ENCODE measurements around the gene PCNX2. TPM values are rescaled to one million over a fixed set of nuclear protein-coding genes. Genes with fewer than 3 reads are reported as not detected.

The PCNX2 gene
- total and polyA plus RNA-seq, 2 experiments from 2014 or later = 42.9 to 88.3 TPM

DNA sequence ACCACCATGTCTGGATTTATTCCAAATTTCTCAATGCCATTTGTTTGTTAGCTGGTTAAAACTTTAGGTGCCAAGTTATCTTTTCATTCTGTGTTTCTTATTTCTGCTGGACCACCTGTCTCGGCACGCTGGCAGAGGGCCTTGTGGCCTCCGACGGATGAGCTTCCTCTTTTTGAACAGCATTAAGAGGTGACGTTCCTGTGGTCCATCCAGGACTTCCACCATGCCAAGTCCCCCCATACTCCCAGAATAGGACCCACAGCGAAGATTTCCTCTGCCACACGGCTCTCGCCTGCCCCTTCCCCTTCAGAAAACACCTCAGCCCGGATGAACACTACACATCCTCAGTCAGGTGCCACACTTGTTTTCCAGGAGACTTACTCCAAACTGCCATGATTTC lies 271.3 kb downstream of the PCNX2 start:
- ATAC-seq = no peak
- TF ChIP-seq ZNF331 (CRISPR knock-in tag; IDR thresholded peaks at IDR 0.05; ENCODE audit: low read depth) (no peak), CREB1 (CRISPR knock-in tag; IDR thresholded peaks at IDR 0.05; ENCODE audit: low read depth) (no peak), ZNF114 (CRISPR knock-in tag; IDR thresholded peaks at IDR 0.05) (no peak), POLR2AphosphoS5 (IDR thresholded peaks at IDR 0.05; ENCODE audit: low read depth) (no peak), EZH2phosphoT487 (IDR thresholded peaks at IDR 0.05; ENCODE audit: unreplicated experiment) (no peak), JUNB (IDR thresholded peaks at IDR 0.05; ENCODE audit: unreplicated experiment) (no peak), STAT1 (IDR thresholded peaks at IDR 0.05; ENCODE audit: unreplicated experiment) (no peak), EZH2 (IDR thresholded peaks at IDR 0.05; ENCODE audit: low read depth, unreplicated experiment) (no peak), NANOG (IDR thresholded peaks at IDR 0.05; ENCODE audit: borderline replicate concordance) (no peak)
- TF ChIP-seq, protein P1, sequence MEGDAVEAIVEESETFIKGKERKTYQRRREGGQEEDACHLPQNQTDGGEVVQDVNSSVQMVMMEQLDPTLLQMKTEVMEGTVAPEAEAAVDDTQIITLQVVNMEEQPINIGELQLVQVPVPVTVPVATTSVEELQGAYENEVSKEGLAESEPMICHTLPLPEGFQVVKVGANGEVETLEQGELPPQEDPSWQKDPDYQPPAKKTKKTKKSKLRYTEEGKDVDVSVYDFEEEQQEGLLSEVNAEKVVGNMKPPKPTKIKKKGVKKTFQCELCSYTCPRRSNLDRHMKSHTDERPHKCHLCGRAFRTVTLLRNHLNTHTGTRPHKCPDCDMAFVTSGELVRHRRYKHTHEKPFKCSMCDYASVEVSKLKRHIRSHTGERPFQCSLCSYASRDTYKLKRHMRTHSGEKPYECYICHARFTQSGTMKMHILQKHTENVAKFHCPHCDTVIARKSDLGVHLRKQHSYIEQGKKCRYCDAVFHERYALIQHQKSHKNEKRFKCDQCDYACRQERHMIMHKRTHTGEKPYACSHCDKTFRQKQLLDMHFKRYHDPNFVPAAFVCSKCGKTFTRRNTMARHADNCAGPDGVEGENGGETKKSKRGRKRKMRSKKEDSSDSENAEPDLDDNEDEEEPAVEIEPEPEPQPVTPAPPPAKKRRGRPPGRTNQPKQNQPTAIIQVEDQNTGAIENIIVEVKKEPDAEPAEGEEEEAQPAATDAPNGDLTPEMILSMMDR (conservative IDR thresholded peaks at IDR 0.05; ENCODE audit: low read depth in 2 of 2) = no peak
- TF ChIP-seq, protein P2, sequence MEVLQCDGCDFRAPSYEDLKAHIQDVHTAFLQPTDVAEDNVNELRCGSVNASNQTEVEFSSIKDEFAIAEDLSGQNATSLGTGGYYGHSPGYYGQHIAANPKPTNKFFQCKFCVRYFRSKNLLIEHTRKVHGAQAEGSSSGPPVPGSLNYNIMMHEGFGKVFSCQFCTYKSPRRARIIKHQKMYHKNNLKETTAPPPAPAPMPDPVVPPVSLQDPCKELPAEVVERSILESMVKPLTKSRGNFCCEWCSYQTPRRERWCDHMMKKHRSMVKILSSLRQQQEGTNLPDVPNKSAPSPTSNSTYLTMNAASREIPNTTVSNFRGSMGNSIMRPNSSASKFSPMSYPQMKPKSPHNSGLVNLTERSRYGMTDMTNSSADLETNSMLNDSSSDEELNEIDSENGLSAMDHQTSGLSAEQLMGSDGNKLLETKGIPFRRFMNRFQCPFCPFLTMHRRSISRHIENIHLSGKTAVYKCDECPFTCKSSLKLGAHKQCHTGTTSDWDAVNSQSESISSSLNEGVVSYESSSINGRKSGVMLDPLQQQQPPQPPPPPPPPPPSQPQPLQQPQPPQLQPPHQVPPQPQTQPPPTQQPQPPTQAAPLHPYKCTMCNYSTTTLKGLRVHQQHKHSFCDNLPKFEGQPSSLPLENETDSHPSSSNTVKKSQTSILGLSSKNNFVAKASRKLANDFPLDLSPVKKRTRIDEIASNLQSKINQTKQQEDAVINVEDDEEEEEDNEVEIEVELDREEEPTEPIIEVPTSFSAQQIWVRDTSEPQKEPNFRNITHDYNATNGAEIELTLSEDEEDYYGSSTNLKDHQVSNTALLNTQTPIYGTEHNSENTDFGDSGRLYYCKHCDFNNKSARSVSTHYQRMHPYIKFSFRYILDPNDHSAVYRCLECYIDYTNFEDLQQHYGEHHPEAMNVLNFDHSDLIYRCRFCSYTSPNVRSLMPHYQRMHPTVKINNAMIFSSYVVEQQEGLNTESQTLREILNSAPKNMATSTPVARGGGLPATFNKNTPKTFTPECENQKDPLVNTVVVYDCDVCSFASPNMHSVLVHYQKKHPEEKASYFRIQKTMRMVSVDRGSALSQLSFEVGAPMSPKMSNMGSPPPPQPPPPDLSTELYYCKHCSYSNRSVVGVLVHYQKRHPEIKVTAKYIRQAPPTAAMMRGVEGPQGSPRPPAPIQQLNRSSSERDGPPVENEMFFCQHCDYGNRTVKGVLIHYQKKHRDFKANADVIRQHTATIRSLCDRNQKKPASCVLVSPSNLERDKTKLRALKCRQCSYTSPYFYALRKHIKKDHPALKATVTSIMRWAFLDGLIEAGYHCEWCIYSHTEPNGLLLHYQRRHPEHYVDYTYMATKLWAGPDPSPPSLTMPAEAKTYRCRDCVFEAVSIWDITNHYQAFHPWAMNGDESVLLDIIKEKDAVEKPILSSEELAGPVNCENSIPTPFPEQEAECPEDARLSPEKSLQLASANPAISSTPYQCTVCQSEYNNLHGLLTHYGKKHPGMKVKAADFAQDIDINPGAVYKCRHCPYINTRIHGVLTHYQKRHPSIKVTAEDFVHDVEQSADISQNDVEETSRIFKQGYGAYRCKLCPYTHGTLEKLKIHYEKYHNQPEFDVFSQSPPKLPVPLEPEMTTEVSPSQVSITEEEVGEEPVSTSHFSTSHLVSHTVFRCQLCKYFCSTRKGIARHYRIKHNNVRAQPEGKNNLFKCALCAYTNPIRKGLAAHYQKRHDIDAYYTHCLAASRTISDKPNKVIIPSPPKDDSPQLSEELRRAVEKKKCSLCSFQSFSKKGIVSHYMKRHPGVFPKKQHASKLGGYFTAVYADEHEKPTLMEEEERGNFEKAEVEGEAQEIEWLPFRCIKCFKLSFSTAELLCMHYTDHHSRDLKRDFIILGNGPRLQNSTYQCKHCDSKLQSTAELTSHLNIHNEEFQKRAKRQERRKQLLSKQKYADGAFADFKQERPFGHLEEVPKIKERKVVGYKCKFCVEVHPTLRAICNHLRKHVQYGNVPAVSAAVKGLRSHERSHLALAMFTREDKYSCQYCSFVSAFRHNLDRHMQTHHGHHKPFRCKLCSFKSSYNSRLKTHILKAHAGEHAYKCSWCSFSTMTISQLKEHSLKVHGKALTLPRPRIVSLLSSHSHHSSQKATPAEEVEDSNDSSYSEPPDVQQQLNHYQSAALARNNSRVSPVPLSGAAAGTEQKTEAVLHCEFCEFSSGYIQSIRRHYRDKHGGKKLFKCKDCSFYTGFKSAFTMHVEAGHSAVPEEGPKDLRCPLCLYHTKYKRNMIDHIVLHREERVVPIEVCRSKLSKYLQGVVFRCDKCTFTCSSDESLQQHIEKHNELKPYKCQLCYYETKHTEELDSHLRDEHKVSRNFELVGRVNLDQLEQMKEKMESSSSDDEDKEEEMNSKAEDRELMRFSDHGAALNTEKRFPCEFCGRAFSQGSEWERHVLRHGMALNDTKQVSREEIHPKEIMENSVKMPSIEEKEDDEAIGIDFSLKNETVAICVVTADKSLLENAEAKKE (CRISPR knock-in tag; IDR thresholded peaks at IDR 0.05) = no peak
- TF ChIP-seq, protein P3, sequence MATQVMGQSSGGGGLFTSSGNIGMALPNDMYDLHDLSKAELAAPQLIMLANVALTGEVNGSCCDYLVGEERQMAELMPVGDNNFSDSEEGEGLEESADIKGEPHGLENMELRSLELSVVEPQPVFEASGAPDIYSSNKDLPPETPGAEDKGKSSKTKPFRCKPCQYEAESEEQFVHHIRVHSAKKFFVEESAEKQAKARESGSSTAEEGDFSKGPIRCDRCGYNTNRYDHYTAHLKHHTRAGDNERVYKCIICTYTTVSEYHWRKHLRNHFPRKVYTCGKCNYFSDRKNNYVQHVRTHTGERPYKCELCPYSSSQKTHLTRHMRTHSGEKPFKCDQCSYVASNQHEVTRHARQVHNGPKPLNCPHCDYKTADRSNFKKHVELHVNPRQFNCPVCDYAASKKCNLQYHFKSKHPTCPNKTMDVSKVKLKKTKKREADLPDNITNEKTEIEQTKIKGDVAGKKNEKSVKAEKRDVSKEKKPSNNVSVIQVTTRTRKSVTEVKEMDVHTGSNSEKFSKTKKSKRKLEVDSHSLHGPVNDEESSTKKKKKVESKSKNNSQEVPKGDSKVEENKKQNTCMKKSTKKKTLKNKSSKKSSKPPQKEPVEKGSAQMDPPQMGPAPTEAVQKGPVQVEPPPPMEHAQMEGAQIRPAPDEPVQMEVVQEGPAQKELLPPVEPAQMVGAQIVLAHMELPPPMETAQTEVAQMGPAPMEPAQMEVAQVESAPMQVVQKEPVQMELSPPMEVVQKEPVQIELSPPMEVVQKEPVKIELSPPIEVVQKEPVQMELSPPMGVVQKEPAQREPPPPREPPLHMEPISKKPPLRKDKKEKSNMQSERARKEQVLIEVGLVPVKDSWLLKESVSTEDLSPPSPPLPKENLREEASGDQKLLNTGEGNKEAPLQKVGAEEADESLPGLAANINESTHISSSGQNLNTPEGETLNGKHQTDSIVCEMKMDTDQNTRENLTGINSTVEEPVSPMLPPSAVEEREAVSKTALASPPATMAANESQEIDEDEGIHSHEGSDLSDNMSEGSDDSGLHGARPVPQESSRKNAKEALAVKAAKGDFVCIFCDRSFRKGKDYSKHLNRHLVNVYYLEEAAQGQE (IDR thresholded peaks at IDR 0.05; ENCODE audit: unreplicated experiment) = no peak
- TF ChIP-seq, protein P4, sequence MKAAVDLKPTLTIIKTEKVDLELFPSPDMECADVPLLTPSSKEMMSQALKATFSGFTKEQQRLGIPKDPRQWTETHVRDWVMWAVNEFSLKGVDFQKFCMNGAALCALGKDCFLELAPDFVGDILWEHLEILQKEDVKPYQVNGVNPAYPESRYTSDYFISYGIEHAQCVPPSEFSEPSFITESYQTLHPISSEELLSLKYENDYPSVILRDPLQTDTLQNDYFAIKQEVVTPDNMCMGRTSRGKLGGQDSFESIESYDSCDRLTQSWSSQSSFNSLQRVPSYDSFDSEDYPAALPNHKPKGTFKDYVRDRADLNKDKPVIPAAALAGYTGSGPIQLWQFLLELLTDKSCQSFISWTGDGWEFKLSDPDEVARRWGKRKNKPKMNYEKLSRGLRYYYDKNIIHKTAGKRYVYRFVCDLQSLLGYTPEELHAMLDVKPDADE (IDR thresholded peaks at IDR 0.05) = no peak

More for the DNA sequence above, 271.3 kb downstream of the PCNX2 start:
- no peaks in the 10 kb centered on the region for H3K9me2 ChIP-seq (ENCODE audit: insufficient read depth)
- no peaks in the 10 kb centered on the region; the same call in 1 of the 2 replicates for H3K36me3 ChIP-seq (ENCODE audit: insufficient read depth)
- 0 out of 2 replicates have a peak overlapping the region, but pooled peaks have one; percentile 3 for H3K27ac Mint-ChIP-seq
- H2AFZ ChIP-seq = no peak overlapping the region
- no peak overlapping the region for H3K4me2 ChIP-seq
- no peaks in the 10 kb centered on the region; the same call in 2 of the 3 replicates for H3K9me3 Mint-ChIP-seq
- H3K27me3 Mint-ChIP-seq (ENCODE audit: insufficient read depth, low read depth, poor library complexity) = peaks cover 9% of the 10 kb centered on the region
- DNase-seq (ENCODE audit: low spot score) = no peak
- no peak overlapping the region for H3K4me3 Mint-ChIP-seq
- H3F3A ChIP-seq (replicated peaks; ENCODE audit: low read depth) = no peaks in the 10 kb centered on the region
- no peak overlapping the region for H3K27ac ChIP-seq (ENCODE audit: low read depth)
- H3K36me3 Mint-ChIP-seq (ENCODE audit: low read depth) = peaks cover 23% of the 10 kb centered on the region
- H3K4me3 ChIP-seq = no peak overlapping the region
- H3K27me3 ChIP-seq (ENCODE audit: insufficient read depth) = no peaks in the 10 kb centered on the region
- H4K20me1 ChIP-seq (replicated peaks; ENCODE audit: insufficient read depth) = no peaks in the 10 kb centered on the region; the same call in 1 of the 2 replicates
- H3K79me2 ChIP-seq (replicated peaks; ENCODE audit: insufficient read depth) = no peaks in the 10 kb centered on the region
- peaks cover 34% of the 10 kb centered on the region for H3K4me1 Mint-ChIP-seq
- H3K4me1 ChIP-seq (ENCODE audit: insufficient read depth) = peaks cover 23% of the 10 kb centered on the region
